Hematopoietic multipotent progenitor cell treated with erythropoietin and hydrocortisone succinate and interleukin-3 and kit ligand, for 8 days (in vitro differentiated cells): ENCODE results near the gene SYMPK.
"Not testable (repeated sequence)": the region's sequence is repeated elsewhere in the genome, so short reads cannot be mapped to it uniquely, and the experiment has no call there.

Source experiments
- DNase-seq: peaks from one replicate; pipeline ENCODE4 v3.0.0-alpha.2; 2015

Gene SYMPK

DNA sequence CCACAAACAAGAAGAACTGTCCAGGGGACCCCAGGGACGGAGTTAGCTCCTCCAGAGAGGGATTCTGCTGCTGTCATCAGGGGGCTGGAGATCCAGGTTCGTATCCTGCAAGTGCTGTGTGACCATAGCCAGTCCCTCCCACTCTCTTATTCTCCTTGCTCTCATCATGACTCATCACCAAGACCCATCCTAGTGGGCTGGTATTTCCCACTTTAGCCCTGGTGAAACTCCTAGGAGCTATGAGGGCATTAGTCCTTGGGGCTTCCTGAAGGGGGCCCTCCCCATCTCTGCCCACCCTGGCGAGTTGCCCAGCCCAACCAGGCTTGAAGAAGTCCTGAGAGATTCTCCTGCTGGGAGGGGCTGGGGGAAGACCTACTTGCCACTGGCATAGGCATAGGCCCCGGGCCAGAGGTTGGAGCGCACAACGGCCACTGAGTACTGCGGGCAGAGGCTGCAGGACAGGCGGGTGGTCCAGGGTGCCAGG lies 62.8 kb downstream of the SYMPK start:
- no peak for DNase-seq

DNA sequence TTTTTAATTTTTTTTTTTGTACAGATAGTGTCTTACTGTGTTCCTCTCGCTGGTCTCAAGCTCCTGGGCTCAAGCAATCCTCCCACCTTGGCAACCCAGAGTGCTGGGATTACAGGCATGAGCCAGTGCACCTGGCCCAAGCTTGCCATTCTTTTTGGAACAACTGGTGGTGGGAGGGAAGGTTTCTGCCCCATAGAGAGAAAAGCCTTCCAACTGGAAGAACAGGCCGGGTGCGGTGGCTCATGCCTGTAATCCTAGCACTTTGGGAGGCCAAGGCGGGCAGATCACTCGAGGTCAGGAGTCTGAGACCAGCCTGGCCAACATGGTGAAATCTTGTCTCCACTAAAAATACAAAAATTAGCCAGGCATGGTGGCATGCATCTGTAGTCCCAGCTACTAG lies 63.4 kb downstream of the SYMPK start:
- DNase-seq = not testable (repeated sequence)

DNA sequence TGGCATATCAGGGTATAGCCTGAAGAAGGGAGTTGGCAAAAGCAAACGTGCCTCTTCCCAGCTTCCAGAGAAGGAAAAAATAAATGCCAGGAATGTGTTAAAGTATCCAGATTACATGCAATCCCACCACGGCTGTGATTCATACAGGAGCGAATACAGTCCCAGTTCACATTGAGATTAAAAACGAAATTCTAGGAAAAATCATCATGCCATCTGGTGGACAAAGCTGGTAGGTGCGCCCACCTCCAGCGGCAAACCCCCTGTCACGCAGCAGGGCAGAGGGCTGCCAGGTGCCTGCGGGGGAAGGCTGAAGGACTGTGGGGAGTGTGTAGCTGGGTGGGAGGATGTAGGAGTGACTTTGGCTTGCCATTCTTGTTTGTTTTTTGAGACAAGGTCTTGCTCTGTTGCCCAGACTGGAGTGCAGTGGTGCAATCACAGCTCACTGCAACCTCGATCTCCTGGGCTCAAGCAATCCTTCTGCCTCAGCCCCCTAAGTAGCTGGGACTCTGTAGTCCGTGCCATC lies 63.9 kb downstream of the SYMPK start:
- peak; percentile 53 for DNase-seq

DNA sequence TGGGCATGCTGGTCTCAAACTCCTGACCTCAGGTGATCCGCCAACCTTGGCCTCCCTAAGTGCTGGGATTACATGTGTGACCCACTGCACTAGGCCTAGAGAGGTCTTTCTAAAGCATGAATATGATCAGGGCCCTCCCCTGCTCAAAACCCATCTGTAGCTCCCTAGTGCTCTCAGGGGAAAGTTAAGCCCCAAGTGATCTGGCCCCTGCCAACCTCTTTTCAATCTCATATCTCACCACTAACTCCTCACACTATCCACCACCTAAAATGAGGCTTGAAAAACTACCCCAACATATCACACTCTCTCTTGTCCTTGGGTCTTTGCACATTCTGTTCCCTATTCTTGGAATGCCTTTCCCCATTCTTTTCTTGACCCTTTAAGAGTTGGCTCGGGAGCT lies 68.3 kb downstream of the SYMPK start:
- no peak for DNase-seq

DNA sequence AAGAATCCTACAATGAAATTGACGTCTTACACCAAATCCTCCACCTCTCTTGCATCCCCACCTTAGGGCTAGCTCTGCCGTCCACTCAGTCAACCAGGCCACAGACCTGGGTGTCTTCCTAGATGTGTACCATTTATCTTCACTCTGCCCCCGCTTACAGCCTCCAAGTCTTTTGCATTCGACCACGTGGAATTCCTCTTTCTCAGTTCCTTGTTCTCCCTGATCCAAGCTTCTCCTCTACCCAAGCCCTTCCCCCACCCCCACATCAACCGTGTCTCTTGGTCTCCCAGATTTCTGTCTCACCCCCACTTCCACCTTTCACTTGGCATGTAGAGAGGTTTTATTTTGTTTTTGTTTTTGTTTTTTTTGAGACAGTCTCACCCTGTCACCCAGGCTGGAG lies 69.1 kb downstream of the SYMPK start:
- DNase-seq = no peak

DNA sequence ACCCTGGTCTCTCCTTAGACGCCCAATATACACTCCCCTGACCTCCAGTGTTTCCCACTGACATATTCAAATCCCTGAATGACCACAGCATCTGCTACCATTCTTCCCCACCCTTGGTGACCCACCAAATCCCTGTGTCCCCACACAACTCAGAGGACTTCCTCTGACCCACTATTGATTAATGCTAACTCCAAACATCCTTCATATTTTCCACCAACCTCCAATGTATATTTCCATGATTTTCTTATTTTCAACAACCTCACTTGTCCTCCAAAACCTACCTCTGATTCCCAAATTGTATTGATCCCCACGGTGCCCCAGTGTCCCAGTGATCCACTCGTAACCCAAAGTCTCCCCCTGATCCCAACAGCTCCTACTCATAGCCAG lies 69.8 kb downstream of the SYMPK start:
- DNase-seq = no peak

DNA sequence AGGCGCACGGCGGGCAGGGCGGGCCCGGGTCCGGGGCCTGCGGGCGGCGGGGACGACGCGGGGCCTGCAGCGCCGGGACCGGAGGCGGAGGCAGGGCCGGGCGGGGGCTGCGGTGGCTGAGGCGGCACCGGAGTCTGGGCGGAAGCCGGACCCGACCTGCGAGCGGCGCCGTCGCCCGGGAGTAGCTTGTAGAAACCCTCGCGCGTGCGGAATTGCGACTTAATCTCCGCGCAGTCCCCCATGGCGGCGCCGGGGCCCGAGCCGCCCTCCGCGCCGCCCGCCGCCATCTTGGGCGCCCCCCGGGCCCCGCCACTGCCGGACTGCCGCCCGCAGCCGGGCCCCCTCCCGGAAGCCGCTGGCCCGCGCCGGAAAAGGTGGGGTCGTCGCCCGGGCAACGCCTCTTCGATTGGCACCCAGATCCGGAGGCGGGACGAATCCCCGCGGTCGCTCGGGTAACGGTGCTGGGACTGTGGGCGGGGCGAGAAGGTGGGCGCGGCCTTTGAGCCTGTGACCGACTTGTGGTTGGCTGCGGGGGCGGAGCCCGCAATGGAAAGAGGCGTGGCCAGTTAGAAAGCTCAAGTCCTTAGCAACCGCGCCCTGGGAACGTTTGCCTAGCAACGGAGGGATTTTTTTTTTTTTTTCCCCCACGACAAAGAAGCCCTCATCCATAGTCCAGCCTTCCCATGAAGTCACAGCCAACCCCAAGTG lies 70.3 kb downstream of the SYMPK start, which contains the start of gene DMWD:
TSS of gene DMWD (minus strand) at position 376 of the 708 bp plus-strand sequence. CDS start at position 287, 89 bp downstream.
- DNase-seq = peak; percentile 98

DNA sequence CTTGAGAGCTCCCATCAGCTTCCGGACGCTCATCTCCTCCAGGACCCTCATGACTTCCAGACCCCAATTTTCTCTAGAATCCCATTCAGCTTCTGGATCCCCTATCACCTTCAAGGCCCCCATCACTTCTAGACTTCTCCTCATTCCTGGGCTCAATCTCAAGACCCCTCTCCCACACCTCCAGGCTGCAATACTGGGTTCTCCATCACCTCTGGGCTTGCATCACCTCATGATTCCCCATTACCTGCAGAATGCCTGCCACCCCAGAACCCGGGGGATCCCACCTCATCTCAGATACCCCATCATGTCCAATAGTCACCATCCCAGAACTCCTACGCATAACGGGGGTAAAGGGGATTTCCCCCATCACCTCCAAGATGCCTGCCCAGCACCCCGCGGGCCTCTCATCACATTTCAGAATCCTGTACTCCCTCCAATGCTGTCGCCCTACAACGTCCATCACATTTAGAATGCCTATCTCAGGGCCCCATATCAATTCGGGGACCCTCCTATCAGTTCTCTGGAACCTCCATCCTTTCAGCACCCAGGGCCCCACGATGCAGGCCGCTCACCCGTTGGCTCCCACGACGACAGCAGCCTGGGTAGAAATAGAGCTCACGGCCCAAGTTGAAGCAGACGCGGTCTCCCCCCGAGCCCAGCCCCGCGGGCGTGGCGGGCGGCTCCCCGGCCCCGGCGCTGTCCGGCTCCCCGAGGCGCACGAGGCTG lies 71.0 kb downstream of the SYMPK start:
- DNase-seq = no peak

DNA sequence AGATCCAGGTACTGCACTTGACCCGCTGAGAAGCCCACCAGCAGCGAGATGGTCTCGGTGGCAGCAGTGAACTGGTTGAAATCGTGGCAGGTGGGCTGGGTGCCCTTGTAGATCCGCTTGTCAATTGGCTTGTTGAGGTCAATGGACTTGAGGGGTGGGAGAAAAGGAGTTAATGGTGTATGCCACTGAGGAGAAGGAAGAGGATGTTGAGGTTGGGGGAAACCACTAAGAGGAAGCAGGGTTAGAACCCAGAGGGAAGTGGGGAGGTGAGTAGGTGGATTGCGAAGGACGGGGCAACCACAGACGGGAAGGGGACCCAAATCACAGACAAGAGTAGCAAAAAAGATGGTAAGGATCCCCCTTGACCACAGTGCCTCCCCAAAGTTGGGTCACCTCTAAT lies 72.0 kb downstream of the SYMPK start:
- peak; percentile 27 for DNase-seq

DNA sequence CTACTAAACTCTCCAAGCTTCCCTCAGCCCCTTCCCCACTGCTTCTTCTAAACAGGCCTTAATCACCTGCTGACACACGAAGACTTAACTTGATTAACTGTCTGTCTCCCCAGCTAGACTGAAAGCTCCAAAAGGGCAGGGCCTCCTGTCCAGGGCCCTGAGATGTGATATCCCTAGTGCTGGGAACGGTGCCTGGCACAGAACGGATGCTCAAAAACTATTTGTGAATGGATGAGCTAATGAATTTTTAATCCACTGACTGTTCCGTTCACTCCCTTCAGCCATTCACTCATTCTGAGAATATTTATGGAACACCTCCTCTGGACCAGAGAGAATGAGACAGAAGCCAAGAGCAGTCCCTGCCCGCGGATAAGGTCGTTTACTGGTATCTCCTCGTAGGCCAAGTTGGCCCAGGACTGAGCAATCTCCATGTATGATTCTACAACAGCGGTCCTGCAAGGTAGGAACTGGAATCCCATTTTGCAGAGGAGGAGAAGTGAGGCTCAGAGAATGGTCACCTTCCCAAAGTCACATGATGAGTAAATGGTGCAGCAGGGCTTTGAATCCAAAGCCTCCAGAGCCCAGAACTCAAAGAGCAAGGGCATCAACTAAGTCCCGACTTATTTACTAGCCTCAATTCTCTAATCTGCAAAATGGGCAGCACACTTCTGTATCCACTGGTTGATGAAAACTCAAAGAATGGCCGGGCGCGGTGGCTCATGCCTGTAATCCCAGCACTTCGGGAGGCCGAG lies 73.7 kb downstream of the SYMPK start:
- DNase-seq = no peak

DNA sequence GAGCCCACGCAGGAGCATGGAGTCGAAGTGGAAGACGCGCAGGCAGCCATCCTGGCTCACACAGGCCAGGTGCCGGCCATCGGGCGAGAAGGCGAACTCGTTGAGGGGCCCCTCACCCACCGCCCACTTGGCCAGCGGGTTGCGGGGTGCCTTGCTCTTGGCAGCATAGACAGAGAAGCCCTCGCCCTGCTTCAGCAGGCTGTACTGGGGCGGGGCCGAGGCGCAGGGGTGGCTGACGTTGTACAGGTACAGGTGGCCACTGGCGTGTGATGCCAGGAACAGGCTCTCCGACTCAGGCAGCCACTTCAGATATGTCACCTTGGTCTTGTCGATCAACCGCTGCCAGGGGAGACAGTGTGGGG lies 76.4 kb downstream of the SYMPK start:
- no peak for DNase-seq

DNA sequence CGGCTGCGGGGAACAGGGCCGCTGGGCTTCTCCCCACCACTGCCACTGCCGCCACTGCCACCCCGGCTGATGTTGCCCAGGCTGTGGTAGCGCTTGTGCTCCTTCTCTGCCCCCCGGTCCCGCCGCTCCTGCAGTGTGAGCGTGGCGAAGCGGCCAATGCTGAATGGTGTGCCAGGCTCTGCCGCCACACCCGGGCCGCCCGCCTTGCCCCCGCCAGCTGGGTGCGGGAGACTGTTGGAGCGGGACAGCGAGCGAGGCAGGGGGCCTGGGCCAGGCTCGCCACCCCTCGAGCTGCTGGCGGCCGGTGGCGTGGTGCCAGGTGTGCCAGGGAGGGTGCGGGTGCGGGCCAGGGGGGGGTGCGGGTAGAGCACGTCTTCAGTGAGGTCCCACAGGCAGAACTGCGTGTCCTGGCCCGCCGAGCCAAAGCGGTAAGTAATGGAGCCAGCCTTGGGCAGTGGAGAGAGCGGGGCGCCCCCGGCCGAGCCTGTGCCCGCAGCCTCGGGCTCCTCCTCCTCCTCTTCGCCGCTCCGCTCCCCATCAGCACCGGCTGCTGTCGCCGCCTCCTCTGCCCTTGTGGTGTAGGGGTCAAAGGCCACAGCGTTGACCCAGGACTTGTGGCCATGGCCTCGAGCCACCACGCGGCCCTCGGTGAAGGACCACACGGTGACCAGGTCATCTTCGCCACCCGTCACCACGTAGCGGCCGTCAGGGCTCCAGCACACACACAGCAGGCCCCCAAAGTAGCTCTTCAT lies 77.0 kb downstream of the SYMPK start:
- no peak for DNase-seq

DNA sequence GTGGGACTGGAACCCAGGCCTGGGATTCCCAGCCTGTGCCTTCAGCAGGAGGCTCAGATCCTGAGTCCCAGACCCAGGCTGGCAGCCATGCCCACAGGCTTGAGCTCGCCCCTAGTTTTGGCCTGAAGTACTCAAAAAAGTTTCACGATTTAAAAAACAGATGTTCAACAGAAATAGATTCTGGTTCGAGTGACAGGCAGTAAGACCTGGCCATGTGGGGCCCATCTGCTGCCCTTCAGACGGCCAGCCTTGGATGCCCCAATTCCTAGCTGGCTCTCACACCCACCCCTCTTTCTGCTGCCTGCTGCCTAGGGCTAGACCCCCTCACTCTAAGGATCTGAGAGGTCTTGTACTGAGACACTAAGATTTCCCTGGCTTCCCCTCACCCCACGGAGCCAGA lies 77.8 kb downstream of the SYMPK start:
- no peak for DNase-seq

DNA sequence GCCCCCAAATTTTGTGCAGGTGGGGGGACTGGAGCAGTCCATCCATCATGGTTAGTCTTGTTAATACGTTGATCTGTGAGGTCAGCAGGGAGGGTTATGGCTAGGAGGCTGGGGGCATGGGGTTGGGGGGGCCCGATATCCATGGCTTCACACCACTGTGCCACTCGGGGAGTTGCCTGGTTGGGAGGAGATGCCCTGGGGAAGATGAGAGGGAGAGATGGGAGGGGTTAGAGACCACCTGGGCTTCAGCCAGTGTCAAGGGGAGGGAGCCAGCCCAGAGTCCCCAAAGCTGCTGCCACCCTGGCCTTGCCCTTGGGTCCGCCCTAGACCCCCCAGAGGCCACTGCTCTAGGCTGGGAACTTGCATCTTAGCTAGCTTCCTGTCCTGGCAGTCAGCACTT lies 78.9 kb downstream of the SYMPK start:
- DNase-seq = no peak

DNA sequence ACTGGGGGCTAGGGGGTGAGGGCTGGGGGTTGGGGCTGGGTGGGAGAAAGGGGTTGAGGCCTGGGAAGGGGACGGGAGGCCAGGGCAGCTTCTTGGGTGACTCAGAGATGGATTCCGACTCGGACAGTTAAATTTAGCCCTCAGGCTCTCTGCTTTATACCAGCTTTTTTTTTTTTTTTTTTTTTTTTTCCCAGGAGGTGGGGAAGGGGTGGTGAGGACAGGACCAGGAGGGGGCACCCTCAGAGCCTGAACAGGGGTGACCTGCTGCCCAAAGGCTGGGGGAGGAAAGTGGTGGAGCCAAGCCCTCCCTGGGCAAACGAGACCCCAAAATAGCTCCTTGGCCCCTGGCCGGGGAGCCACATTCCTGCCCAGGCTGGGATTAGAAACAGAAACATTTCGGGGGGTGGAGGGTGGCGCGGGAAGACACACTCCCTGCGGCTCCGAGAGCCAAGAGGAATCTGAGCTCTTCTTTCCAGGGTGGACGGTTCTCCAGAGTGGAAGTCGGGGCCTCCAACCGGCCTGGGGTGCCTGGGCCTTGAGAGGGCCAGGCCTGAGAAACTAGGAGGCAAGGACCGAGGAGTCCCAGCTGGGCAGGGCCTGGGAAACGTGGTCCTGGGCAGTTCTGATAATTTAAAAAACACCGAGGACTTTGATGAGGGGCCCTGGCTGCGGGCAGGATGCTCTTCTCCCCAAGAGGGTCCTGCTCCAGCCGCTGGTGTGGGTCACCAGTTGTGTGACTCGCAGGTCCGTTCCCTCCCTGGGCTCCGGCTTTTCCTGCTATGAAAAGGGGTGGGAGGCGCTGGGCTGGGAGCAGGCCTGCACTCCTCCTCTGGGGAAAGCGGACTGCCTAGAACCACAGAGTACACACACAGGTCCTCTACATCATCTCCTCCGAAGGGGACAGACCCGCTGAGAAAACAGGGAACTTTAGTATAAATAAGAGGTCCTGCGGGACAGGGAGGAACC lies 79.8 kb downstream of the SYMPK start:
- DNase-seq = no peak

DNA sequence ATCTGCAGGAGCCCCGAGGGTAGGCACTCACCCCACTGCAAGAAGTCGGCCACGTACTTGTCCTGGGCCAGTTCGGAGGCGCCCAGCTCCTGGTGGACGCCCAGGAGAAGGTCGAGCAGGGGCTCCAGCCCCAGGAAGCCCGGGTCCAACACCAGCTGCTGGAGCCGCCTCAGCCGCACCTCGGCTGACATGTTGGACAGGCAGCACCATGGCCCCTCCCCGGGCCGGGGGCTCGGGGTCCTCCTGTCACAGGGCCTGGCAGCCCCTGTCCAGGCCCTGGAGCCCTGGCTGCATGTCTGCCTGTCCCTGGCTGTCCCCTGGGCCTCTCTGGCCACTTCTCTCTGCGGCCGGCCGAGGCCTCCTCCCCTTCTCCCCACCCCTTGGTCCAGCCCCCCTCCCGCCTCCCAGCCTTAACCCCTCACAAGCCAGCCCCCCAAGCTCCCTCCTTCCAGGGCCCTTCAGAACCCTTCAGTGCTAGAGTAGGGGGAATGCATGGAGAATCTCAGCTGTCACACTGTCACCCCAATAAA lies 80.7 kb downstream of the SYMPK start, which contains the start of gene DMPK:
TSS of gene DMPK (minus strand) at position 329 of the 530 bp plus-strand sequence. CDS start at position 191, 138 bp downstream.
- DNase-seq = no peak

DNA sequence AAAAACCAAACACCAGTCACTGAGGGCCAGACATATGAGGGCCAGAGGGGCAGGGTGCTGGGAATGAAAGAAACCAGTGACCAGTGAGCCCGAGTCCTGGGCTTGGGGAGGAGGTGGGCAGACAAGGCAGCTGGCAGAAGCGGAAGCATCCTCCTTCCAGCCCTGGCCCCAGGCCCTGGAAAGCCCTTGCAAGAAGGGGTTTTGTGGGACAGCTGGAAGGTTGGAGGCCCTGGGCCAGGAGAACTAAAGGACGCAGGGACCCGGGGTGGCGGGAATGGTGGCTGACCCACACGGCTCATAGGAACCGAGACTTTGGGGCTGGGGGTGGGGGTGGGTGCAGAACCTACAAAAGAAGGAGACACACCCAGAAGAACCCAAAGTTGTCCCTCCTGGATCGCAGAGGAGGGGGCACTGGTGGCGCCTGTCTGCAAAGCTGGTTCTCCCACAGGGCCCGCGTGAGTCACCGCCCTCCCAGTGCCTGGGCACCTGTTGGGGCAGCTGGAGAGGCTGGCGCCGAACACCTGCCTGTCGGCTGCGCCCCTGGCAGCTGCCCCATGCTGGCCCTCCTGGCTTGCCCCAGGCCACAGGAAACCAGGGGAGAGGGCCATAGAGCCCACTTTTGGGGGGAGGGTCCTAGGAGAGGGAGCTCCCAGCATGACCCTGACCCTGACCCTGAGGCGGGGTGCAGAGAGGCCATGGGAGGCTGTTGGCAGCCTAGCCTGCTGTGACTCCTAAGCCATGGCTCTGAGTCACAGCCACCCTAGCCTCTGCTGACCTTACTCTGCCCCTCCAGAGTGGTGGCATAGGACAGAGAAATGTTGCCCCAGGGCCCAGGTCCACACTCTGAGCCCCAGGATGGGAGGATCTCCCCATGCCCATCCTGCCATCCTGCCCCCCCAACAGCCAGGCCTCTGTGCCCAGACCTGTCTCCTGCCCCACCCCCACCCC lies 81.5 kb downstream of the SYMPK start:
- no peak for DNase-seq

DNA sequence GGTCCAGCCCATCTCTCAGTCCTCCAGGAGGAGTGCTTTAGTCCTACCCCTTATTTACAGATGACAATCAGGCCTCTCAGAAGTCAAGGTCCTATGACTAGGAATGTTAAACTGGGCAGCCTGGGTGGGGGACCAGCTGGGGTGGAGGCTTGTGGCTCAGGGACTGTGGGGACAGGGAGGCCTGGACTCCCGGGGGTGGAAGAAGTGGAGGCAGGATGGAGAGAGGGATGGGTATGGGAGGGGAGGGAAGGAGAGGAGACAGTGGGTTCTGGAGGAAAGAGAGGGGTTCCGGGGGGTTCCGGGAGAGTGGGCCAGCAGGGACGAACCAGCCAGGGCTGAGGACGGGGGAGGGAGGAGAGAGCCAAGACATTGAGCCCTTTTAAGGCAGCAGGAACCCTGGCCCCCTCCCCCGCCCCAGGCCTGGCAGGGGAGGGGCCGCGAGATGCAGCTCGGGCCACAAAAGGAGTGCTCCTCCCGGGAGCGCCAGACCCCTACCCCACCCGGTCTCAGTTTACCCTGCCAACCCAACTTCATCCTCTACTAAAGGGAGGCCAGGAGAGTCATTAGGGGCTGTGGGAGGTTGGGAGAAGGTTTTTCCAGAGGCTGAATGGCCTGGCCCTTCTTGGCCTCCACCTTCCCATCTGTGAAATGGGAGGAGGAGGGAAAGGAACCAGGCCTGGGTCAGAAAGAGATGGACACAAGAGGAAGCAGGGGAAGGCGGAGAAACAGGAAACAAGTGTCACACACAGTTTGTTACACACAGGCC lies 82.3 kb downstream of the SYMPK start:
- no peak for DNase-seq

DNA sequence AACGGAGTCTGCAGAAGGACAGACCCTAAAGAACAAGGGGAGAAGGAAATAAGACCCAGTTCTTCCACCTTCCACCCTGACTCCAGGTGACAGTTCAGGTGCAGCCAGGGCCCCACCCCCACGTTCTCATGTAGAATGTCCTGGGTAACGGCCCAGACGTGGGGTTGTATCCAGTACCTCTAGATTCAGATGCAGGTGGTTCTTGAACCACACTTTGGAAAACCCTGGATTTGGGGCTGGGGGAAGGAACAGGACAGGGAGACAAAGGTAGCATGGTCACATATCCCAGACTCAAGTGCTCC lies 82.8 kb downstream of the SYMPK start:
- DNase-seq = no peak
